A673 (cell line): ENCODE results near the gene CCDC57.

Experiments
- EZH2 ChIP-seq: fragments of 200-600 bp; sonication (generic); IDR thresholded peaks from 2 replicates; pipeline ENCODE4 v1.6.1; 2017; ENCODE audit warnings: borderline replicate concordance, low read depth, mild to moderate bottlenecking, mixed read lengths, antibody characterized with exemption, low read length; ENCODE audit not compliant: poor library complexity, severe bottlenecking
- TF ChIP-seq, protein P1 (sequence below): fragments of 300-800, 200-600 bp; sonication (generic); conservative IDR thresholded peaks from 2 replicates; pipeline ENCODE4 v1.5.1; 2017; ENCODE audit warnings: low read depth, mild to moderate bottlenecking, antibody characterized with exemption, low read length, moderate library complexity, mixed read lengths

DNA sequence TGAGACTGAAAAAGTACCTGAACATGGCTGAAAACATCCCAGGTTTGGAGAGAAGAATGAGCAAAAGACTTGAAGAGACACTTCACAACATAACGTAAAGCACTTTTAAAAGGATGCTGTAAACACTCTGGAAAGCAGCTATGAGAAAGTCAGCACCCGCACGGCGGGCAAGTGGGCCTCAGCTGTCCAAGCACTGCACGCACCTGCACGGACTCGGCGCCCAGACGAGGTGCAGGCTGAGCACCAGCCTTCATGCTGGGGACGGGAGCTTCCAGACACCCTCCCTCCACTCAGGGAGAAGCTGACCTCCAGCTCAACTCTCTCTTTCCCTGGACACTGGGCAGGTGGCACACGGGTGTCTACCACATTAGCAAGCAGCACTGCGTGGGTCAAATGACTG is 13.1 kb downstream of the CCDC57 start:
- TF ChIP-seq, protein P1, sequence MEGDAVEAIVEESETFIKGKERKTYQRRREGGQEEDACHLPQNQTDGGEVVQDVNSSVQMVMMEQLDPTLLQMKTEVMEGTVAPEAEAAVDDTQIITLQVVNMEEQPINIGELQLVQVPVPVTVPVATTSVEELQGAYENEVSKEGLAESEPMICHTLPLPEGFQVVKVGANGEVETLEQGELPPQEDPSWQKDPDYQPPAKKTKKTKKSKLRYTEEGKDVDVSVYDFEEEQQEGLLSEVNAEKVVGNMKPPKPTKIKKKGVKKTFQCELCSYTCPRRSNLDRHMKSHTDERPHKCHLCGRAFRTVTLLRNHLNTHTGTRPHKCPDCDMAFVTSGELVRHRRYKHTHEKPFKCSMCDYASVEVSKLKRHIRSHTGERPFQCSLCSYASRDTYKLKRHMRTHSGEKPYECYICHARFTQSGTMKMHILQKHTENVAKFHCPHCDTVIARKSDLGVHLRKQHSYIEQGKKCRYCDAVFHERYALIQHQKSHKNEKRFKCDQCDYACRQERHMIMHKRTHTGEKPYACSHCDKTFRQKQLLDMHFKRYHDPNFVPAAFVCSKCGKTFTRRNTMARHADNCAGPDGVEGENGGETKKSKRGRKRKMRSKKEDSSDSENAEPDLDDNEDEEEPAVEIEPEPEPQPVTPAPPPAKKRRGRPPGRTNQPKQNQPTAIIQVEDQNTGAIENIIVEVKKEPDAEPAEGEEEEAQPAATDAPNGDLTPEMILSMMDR, result no peak
- no peak for TF ChIP-seq EZH2
